Muscle of leg (tissue), 9 donors: ENCODE measurements around the gene SPAM1. TPM values are rescaled to one million over a fixed set of nuclear protein-coding genes. Genes with fewer than 3 reads are reported as not detected.

Experiments used
- polyA plus RNA-seq, 8 donors: library from polyadenylated mRNA; unstranded; fragments of 120-200 nt; gene quantifications; one replicate each; pipeline versions ENCODE4 v1.2.1 to v1.2.3, GENCODE V29; 2013; ENCODE audit warnings: inconsistent platforms in 1 of 8, low replicate concordance in 1 of 8; ENCODE audit not compliant: insufficient read length in 8 of 8, insufficient read depth in 1 of 8
- total RNA-seq: library from RNA; stranded (reverse); fragments of 120-200 nt; gene quantifications from one replicate; pipeline ENCODE4 v1.2.4, GENCODE V29; 2013

Gene SPAM1
- total and polyA plus RNA-seq, 9 donors = not detected

Other genes with a start within 250 kb of the SPAM1 start
- 11.4 TPM for gene WASL, start 176.2 kb upstream of the SPAM1 start, total RNA-seq
- gene WASL, start 176.2 kb upstream of the SPAM1 start, polyA plus RNA-seq = 10 to 100 TPM; 27.2 to 39.4 (median 30.8) TPM
- gene HYAL4, start 80.1 kb upstream of the SPAM1 start, total RNA-seq = 0.09 TPM
- gene HYAL4, start 80.1 kb upstream of the SPAM1 start, polyA plus RNA-seq = under 1 TPM in 2 of 8 donors, not detected in 6; 0.05 to 0.08 TPM
- gene TMEM229A, start 107.8 kb downstream of the SPAM1 start, total RNA-seq = not detected
- under 1 TPM in 1 of 8 donors, not detected in 7; 0.08 TPM for gene TMEM229A, start 107.8 kb downstream of the SPAM1 start, polyA plus RNA-seq